GM12878 (cell line): ENCODE measurements around the gene GPR146. TPM values are rescaled to one million over a fixed set of nuclear protein-coding genes. Genes with fewer than 3 reads are reported as not detected.

ENCODE experiments used
- ATAC-seq: fragments of 200-7000 bp; cut with Tn5 transposase; 3 replicates; pipeline ENCODE4 v1.9.1; 2020; ENCODE audit warnings: mild to moderate bottlenecking, moderate library complexity
- BruUV-seq: library from RNA; stranded (reverse); fragments of 400-500 nt; replicated peaks from 2 replicates; lab custom pipeline; 2021; lab: Mats Ljungman, UMichigan
- CTCF ChIA-PET: fragments of 300-600 bp; sonication (Branson Sonifier 250); formaldehyde crosslinking; extraction: SDS; loops from one replicate; lab custom pipeline; 2021; ENCODE audit warnings: inconsistent platforms; lab: Yijun Ruan, JAX
- POLR2A ChIA-PET: fragments of 350-600 bp; formaldehyde crosslinking; extraction: SDS; loops from one replicate; lab custom pipeline; 2021; ENCODE audit warnings: inconsistent platforms; lab: Charles Lee
- RAD21 ChIA-PET: fragments of 300-600 bp; sonication (Branson Sonifier 250); formaldehyde crosslinking; loops from one replicate; lab custom pipeline; 2023; ENCODE audit warnings: antibody characterized with exemption; ENCODE audit not compliant: unreplicated experiment; lab: Charles Lee
- SMC1A ChIA-PET: fragments of 300-600 bp; sonication (Branson Sonifier 250); formaldehyde crosslinking; loops from one replicate; lab custom pipeline; 2023; ENCODE audit not compliant: unreplicated experiment, uncharacterized antibody; lab: Charles Lee
- DNase-seq: peaks from one replicate; pipeline ENCODE4 v3.0.0-alpha.2; 2011; ENCODE audit warnings: low read depth, low spot score
- FAIRE-seq: peaks from 3 replicates; lab custom pipeline; 2011; peaks lifted over from hg19 to GRCh38; lab: Jason Lieb, UNC
- H2AFZ ChIP-seq: 2 replicates; pipeline ENCODE4 v1.6.0; 2011; ENCODE audit warnings: low read depth, low read length, control low read depth; ENCODE audit not compliant: control insufficient read depth
- H3K27ac ChIP-seq: 2 replicates; pipeline ENCODE4 v1.5.1; 2011; ENCODE audit warnings: control low read depth; ENCODE audit not compliant: control insufficient read depth, insufficient read depth
- H3K27me3 ChIP-seq, 2 experiments: replicated peaks in 1 of 2; 2 replicates each; pipeline versions ENCODE4 v1.6.0 to v1.6.1; 2011; ENCODE audit warnings: low read length in 1 of 2; ENCODE audit not compliant: control insufficient read depth in 2 of 2, insufficient read depth in 2 of 2
- H3K36me3 ChIP-seq, 2 experiments: 2 replicates each; pipeline ENCODE4 v1.5.1; 2011; ENCODE audit warnings: low read length in 1 of 2; ENCODE audit not compliant: control insufficient read depth in 2 of 2, insufficient read depth in 2 of 2
- H3K4me1 ChIP-seq: 2 replicates; pipeline ENCODE4 v1.6.1; 2011; ENCODE audit warnings: mild to moderate bottlenecking, low read length, moderate library complexity, mixed read lengths; ENCODE audit not compliant: control insufficient read depth, insufficient read depth
- H3K4me2 ChIP-seq: 2 replicates; pipeline ENCODE4 v1.6.0; 2011; ENCODE audit warnings: control low read depth; ENCODE audit not compliant: control insufficient read depth, insufficient read depth
- H3K4me3 ChIP-seq: fragments of 200-600 bp; sonication (generic); 2 replicates; pipeline ENCODE4 v1.5.1; 2016
- H3K79me2 ChIP-seq: 2 replicates; pipeline ENCODE4 v1.6.0; 2011; ENCODE audit warnings: low read length; ENCODE audit not compliant: control insufficient read depth, insufficient read depth
- H3K9ac ChIP-seq: 2 replicates; pipeline ENCODE4 v1.8.0; 2011; ENCODE audit warnings: low read length, control low read depth, mixed read lengths; ENCODE audit not compliant: control insufficient read depth, insufficient read depth
- H3K9me3 ChIP-seq: replicated peaks from 3 replicates; pipeline ENCODE4 v1.5.1; 2011; ENCODE audit warnings: mild to moderate bottlenecking, low read length; ENCODE audit not compliant: control insufficient read depth, insufficient read depth
- H4K20me1 ChIP-seq: 2 replicates; pipeline ENCODE4 v1.6.0; 2011; ENCODE audit not compliant: control insufficient read depth, insufficient read depth
- CTCF ChIP-seq, 3 experiments: IDR thresholded peaks in 2 of 3; conservative IDR thresholded peaks in 1 of 3; 2 replicates each; pipeline ENCODE4 v1.5.1; 2011; ENCODE audit warnings: low read depth in 3 of 3, low read length in 3 of 3, mild to moderate bottlenecking in 3 of 3, control low read depth in 2 of 3, moderate library complexity in 2 of 3, inconsistent platforms in 1 of 3, mixed read lengths in 1 of 3; ENCODE audit not compliant: control insufficient read depth in 2 of 3, insufficient read depth in 1 of 3; ENCODE audit errors: extremely low read depth in 1 of 3
- SREBF2 ChIP-seq: IDR thresholded peaks from 2 replicates; pipeline ENCODE4 v1.6.1; 2012; ENCODE audit warnings: mild to moderate bottlenecking, low read length
- WGBS: methylation state at CpG from one replicate; pipeline ENCODE4 v1.1.6; 2016; ENCODE audit warnings: low lambda C conversion rate; ENCODE audit not compliant: insufficient replicate concordance, insufficient coverage; ENCODE audit errors: missing lambda C conversion rate; 5-methylcytosine and 5-hydroxymethylcytosine counted together
- in situ Hi-C: fragments of 300-500 bp; cut with MboI; formaldehyde crosslinking; loops from 9 replicates; pipeline ENCODE4 v1.14.3; 2018; ENCODE audit warnings: mixed read lengths
- intact Hi-C: fragments of 100-400 bp; cut with micrococcal nuclease; formaldehyde crosslinking; loops from one replicate; pipeline ENCODE4 v1.14.2; 2022; ENCODE audit not compliant: unreplicated experiment
- polyA plus RNA-seq, 11 experiments: library from polyadenylated mRNA; depleted of rRNA in 4 of 11; unstranded in 6 of 11; stranded (reverse) in 5 of 11; fragments of >200 nt; fragmentation: Nextera tagmentation in 4 of 11; fragmentation: Illumina TruSeq in 1 of 11; extraction: Ambion mirVana in 4 of 11; extraction: Trizol in 1 of 11; gene quantifications; 1 replicate in 1 of 11; 2 replicates in 10 of 11; pipeline versions ENCODE4 v1.2.1 to v1.2.3, GENCODE V29; 2011 to 2016; ENCODE audit warnings: inconsistent platforms in 2 of 11, missing spikeins in 2 of 11, low read depth in 1 of 11
- total RNA-seq, 4 experiments: library from RNA; depleted of rRNA in 3 of 4; stranded (reverse); fragments of >200 nt in 3 of 4; fragmentation: Illumina TruSeq in 1 of 4; extraction: Trizol in 1 of 4; gene quantifications; 2 replicates each; pipeline versions ENCODE4 v1.2.1 to v1.2.3, GENCODE V29; 2013 to 2021

The GPR146 gene
- total and polyA plus RNA-seq, 10 of the 15 experiments (the other 5 are each of a cell fraction or from before 2014, with no cell fraction given): 0.19 to 12.0 (median 0.54) TPM; not detected in 2

- intact Hi-C loops: no loop called here
- Histone ChIP-seq H3K4me2 (no peak overlapping the region), H2AFZ (no peak overlapping the region), H3K27me3 (no peaks in the 10 kb centered on the region), H3K79me2 (no peaks in the 10 kb centered on the region), H4K20me1 (no peaks in the 10 kb centered on the region), H3K4me1 (peaks cover 20% of the 10 kb centered on the region), H3K9me3 (no peaks in the 10 kb centered on the region), H3K4me3 (no peak overlapping the region), H3K27ac (no peak overlapping the region), H3K36me3 (peaks cover 3 to 9% of the 10 kb centered on the region in 2 experiments; a peak in 3 of 4 replicates), H3K9ac (no peak overlapping the region)
- in situ Hi-C loops: loop anchor here (5.0 kb wide), 1 partner anchor 65 kb away; no protein-coding TSS in a partner anchor
- TF ChIP-seq SREBF2: no peak
- TF ChIP-seq CTCF (IDR thresholded peaks at IDR 0.05 in 2 of 3, conservative IDR thresholded peaks at IDR 0.05 in 1 of 3; ENCODE audit: control insufficient read depth in 2 of 3, extremely low read depth in 1 of 3, insufficient read depth in 1 of 3, low read depth in 3 of 3, low read length in 3 of 3): peak in 1 of 3 experiments; percentile 16; a peak in 1 of 6 replicates
- SMC1A ChIA-PET: interaction anchor here (1.3 to 6.0 kb wide), 3 partner anchors 24 to 68 kb away, joined by 7 to 71 read pairs (median 7); no protein-coding TSS in a partner anchor
- RAD21 ChIA-PET: interaction anchor here (0.7 to 3.4 kb wide), 3 partner anchors 13 to 67 kb away, joined by 5 to 11 read pairs (median 5); no protein-coding TSS in a partner anchor
- POLR2A ChIA-PET: interaction anchor here (1.2 kb wide), 1 partner anchor 68 kb away, joined by 4 read pairs; no protein-coding TSS in a partner anchor
- ATAC-seq: no peak
- FAIRE-seq: no peak
- WGBS: 93% methylated on average over 45 of the region's 45 CpGs
- CTCF ChIA-PET: interaction anchor here (9.3 kb wide), 1 partner anchor 68 kb away, joined by 280 read pairs; no protein-coding TSS in a partner anchor
- DNase-seq: no peak
- BruUV-seq: no TSS peak
These were observed 46.6 kb upstream of the GPR146 start for GRCh38 chr7:997404-998395.
